NT2/D1 (cell line): ENCODE results near the gene MYG1.

Source experiments
- DNase-seq: peaks from one replicate; pipeline ENCODE4 v3.0.0-alpha.2; 2011; ENCODE audit warnings: low read depth, low spot score
- H3K27me3 ChIP-seq: 2 replicates; pipeline ENCODE4 v1.6.0; 2011; ENCODE audit warnings: mild to moderate bottlenecking; ENCODE audit not compliant: insufficient read length, insufficient read depth
- H3K36me3 ChIP-seq: 2 replicates; pipeline ENCODE4 v1.6.1; 2011; ENCODE audit warnings: mild to moderate bottlenecking, low read length, mixed read lengths; ENCODE audit not compliant: insufficient read depth, insufficient read length
- H3K4me1 ChIP-seq: 2 replicates; pipeline ENCODE4 v1.5.1; 2011; ENCODE audit not compliant: insufficient read depth, insufficient read length
- H3K4me3 ChIP-seq: 2 replicates; pipeline ENCODE4 v1.5.1; 2011; ENCODE audit warnings: low read depth; ENCODE audit not compliant: insufficient read length
- H3K9ac ChIP-seq: 2 replicates; pipeline ENCODE4 v1.6.0; 2011; ENCODE audit warnings: low read depth; ENCODE audit not compliant: insufficient read length
- H3K9me3 ChIP-seq: 2 replicates; pipeline ENCODE4 v1.5.1; 2011; ENCODE audit warnings: mild to moderate bottlenecking, low read length; ENCODE audit not compliant: insufficient read depth
- SUZ12 ChIP-seq: IDR thresholded peaks from 2 replicates; pipeline ENCODE4 v1.6.1; 2011; ENCODE audit not compliant: insufficient read length, insufficient read depth; ENCODE audit errors: extremely low read depth
- YY1 ChIP-seq: IDR thresholded peaks from 2 replicates; pipeline ENCODE4 v1.6.1; 2011; ENCODE audit not compliant: insufficient read length, insufficient read depth
- ZNF274 ChIP-seq: IDR thresholded peaks from 2 replicates; pipeline ENCODE4 v1.6.1; 2011; ENCODE audit warnings: mild to moderate bottlenecking, low read depth, low read length

MYG1 gene

DNA sequence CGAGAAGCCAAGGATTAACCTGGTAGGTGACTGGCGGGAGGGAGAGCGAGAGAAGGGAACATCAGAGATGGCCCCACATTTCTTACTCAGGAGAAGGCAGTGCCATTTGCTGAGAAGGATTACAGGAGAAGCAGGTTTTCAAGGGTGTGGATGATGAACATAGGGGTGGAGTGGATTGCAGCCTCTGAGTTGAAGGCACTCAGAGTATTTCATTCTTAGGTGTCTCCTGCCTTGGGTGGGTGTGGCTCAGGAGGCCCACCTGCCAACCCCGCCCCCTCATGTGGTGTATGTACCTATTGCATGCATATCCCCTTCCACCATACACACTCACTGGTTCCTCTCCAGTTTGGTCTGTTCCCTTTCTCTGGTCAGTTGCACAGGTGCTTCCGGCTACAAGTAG, 25.1 kb upstream of the MYG1 start:
- no peak overlapping the region for H3K4me3 ChIP-seq
- no peaks in the 10 kb centered on the region for H3K27me3 ChIP-seq
- peaks cover 88% of the 10 kb centered on the region for H3K36me3 ChIP-seq
- H3K9ac ChIP-seq, result no peak overlapping the region
- DNase-seq, result no peak
- peaks cover 14% of the 10 kb centered on the region for H3K4me1 ChIP-seq
- no peaks in the 10 kb centered on the region for H3K9me3 ChIP-seq
- no peak for TF ChIP-seq YY1
- no peak for TF ChIP-seq ZNF274
- no peak for TF ChIP-seq SUZ12

DNA sequence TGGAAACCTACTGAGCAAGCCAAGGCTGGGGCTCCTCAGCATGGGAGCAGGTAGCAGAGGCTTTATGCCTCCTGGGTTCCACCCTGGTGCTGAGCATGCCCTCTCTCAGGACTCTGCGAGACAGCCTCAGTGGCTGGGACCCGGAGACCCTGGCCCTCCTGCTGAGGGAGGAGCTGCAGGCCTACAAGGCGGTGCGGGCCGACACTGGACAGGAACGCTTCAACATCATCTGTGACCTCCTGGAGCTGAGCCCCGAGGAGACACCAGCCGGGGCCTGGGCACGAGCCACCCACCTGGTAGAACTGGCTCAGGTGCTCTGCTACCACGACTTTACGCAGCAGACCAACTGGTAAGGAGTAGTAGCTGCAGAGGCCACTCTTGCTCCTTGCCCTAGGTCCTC, 23.0 kb upstream of the MYG1 start:
- TF ChIP-seq SUZ12 (no peak), ZNF274 (no peak), YY1 (no peak)
- H3K9me3 ChIP-seq, result no peaks in the 10 kb centered on the region
- DNase-seq, result no peak
- H3K27me3 ChIP-seq, result no peaks in the 10 kb centered on the region
- peak overlapping the region; percentile 3 for H3K9ac ChIP-seq
- H3K36me3 ChIP-seq, result peaks cover 86% of the 10 kb centered on the region
- no peak overlapping the region for H3K4me3 ChIP-seq
- H3K4me1 ChIP-seq, result peaks cover 8% of the 10 kb centered on the region

DNA sequence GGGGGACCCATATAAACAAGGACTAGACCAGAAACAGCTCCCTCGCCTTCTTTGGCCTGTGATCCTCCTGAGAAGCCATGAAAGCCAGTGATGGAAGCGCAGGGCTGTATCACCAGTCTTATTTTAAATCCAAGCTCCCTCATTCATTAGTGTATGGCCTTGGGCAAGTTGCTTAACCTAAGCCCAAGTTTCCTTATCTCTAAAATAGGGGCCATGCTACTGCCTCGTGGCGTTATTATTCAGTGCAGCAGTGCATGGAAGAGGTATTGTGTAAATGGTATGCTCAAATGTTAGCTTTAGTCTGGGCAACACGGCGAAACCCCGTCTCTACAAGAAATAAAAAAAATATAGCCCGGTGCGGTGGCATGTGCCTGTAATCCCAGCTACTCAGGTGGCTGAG, 21.5 kb upstream of the MYG1 start:
- Histone ChIP-seq H3K27me3 (no peaks in the 10 kb centered on the region), H3K4me1 (peaks cover 3% of the 10 kb centered on the region), H3K36me3 (peaks cover 88% of the 10 kb centered on the region), H3K4me3 (no peak overlapping the region), H3K9me3 (no peaks in the 10 kb centered on the region), H3K9ac (no peak overlapping the region)
- DNase-seq, result no peak
- TF ChIP-seq SUZ12 (no peak), YY1 (no peak), ZNF274 (no peak)

DNA sequence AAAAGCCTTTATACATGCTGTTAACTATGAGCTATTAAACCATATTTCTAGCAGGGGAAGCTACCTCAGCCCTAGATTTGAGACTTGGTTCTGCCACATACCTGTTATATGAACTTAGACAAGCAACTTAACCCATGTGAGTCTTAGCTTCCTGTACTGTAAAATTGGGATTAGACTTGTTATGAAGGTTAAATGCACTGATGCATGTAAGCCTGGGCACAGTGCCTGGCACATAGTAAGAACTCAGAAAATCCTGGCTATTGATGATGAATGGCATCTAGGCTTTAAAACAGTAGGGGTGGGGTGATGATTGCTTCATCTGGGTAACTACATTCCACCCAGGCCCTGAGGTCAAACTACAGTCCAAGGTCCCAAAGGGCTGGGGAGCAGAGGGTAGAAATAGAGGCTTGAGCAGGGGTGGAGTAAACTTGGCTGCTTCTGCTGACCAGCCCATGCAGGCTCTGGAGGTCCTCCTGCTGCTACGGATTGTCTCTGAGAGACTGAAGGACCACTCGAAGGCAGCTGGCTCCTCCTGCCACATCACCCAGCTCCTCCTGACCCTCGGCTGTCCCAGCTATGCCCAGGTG, 20.1 kb upstream of the MYG1 start:
- TF ChIP-seq ZNF274 (no peak), YY1 (no peak), SUZ12 (no peak)
- H3K4me1 ChIP-seq, result peaks cover 3% of the 10 kb centered on the region
- no peak overlapping the region for H3K4me3 ChIP-seq
- H3K27me3 ChIP-seq, result no peaks in the 10 kb centered on the region
- no peak for DNase-seq
- H3K9me3 ChIP-seq, result no peaks in the 10 kb centered on the region
- no peak overlapping the region for H3K9ac ChIP-seq
- H3K36me3 ChIP-seq, result peaks cover 93% of the 10 kb centered on the region

GRCh38 chr12:53279888-53280498, 19.5 kb upstream of the MYG1 start:
- Histone ChIP-seq H3K27me3 (no peaks in the 10 kb centered on the region), H3K36me3 (peaks cover 90% of the 10 kb centered on the region), H3K9me3 (no peaks in the 10 kb centered on the region), H3K4me1 (peaks cover 3% of the 10 kb centered on the region), H3K4me3 (no peak overlapping the region), H3K9ac (no peak overlapping the region)
- no peak for DNase-seq
- TF ChIP-seq ZNF274 (no peak), SUZ12 (no peak), YY1 (no peak)

GRCh38 chr12:53286448-53286847, 13.0 kb upstream of the MYG1 start:
- Histone ChIP-seq H3K4me3 (no peak overlapping the region), H3K36me3 (peaks cover 87% of the 10 kb centered on the region), H3K9me3 (no peaks in the 10 kb centered on the region), H3K27me3 (no peaks in the 10 kb centered on the region), H3K4me1 (peaks cover 4% of the 10 kb centered on the region), H3K9ac (no peak overlapping the region)
- TF ChIP-seq YY1 (no peak), SUZ12 (no peak), ZNF274 (no peak)
- no peak for DNase-seq

GRCh38 chr12:53287741-53288216, 11.7 kb upstream of the MYG1 start:
- no peak for TF ChIP-seq ZNF274
- TF ChIP-seq SUZ12, result no peak
- no peak for TF ChIP-seq YY1
- Histone ChIP-seq H3K9ac (peak overlapping the region; percentile 33), H3K27me3 (no peaks in the 10 kb centered on the region), H3K4me3 (no peak overlapping the region), H3K9me3 (no peaks in the 10 kb centered on the region), H3K36me3 (peaks cover 87% of the 10 kb centered on the region), H3K4me1 (peaks cover 4% of the 10 kb centered on the region)
- DNase-seq, result peak; percentile 57
